HepG2 (cell line): Measurements from ENCODE around the gene GPRC5D. TPM values are rescaled to one million over a fixed set of nuclear protein-coding genes. Genes with fewer than 3 reads are reported as not detected.

ENCODE experiments used
- ATAC-seq: fragments of 200-7000 bp; cut with Tn5 transposase; 3 replicates; pipeline ENCODE4 v1.9.1; 2020; ENCODE audit warnings: mild to moderate bottlenecking, moderate library complexity
- BruUV-seq: library from RNA; stranded (reverse); fragments of 400-500 nt; replicated peaks from 2 replicates; lab custom pipeline; 2021; lab: Mats Ljungman, UMichigan
- CTCF ChIA-PET: fragments of 300-600 bp; formaldehyde crosslinking; extraction: SDS; loops from one replicate; lab custom pipeline; 2021; ENCODE audit warnings: low total read pairs, inconsistent platforms, low intra/inter-chr PET ratio; lab: Yijun Ruan, JAX
- POLR2A ChIA-PET: fragments of 350-600 bp; sonication (Branson Sonifier 250); formaldehyde crosslinking; loops from one replicate; lab custom pipeline; 2020; ENCODE audit warnings: antibody characterized with exemption, inconsistent platforms; lab: Yijun Ruan, JAX
- DNase-seq: peaks from one replicate; pipeline ENCODE4 v3.0.0-alpha.2; 2015; ENCODE audit warnings: low spot score
- FAIRE-seq: peaks from 3 replicates; lab custom pipeline; 2011; peaks lifted over from hg19 to GRCh38; lab: Jason Lieb, UNC
- H2AFZ ChIP-seq: one replicate; pipeline ENCODE4 v1.6.1; 2011; ENCODE audit warnings: low read length, inconsistent platforms
- H3K27ac ChIP-seq: fragments of 300-600 bp; 3 replicates; pipeline ENCODE4 v1.8.0; 2011; ENCODE audit warnings: mixed run types, mild to moderate bottlenecking, mixed read lengths, low read length, inconsistent platforms; ENCODE audit not compliant: insufficient read depth; ENCODE audit errors: extremely low read length
- H3K27me3 ChIP-seq, 2 experiments: fragments of 200-600 bp in 1 of 2; 2 replicates in 1 of 2; 3 replicates in 1 of 2; pipeline versions ENCODE4 v1.6.0 to v1.8.0; 2011; ENCODE audit warnings: low read length in 2 of 2, mild to moderate bottlenecking in 2 of 2, moderate library complexity in 2 of 2, inconsistent platforms in 1 of 2; ENCODE audit not compliant: insufficient read depth in 2 of 2, control insufficient read depth in 1 of 2
- H3K36me3 ChIP-seq, 2 experiments: fragments of 200-600 bp in 1 of 2; replicated peaks in 1 of 2; 2 replicates in 1 of 2; 3 replicates in 1 of 2; pipeline versions ENCODE4 v1.5.1 to v1.8.0; 2011; ENCODE audit warnings: low read length in 2 of 2, inconsistent platforms in 1 of 2; ENCODE audit not compliant: insufficient read depth in 2 of 2, control insufficient read depth in 1 of 2
- H3K4me1 ChIP-seq: 2 replicates; pipeline ENCODE4 v1.5.1; 2012; ENCODE audit warnings: low read length, inconsistent platforms; ENCODE audit not compliant: insufficient read depth
- H3K4me2 ChIP-seq: 2 replicates; pipeline ENCODE4 v1.6.0; 2011; ENCODE audit warnings: low read depth, low read length, inconsistent platforms
- H3K4me3 ChIP-seq, 3 experiments: fragments of 200-600 bp in 1 of 3; sonication (generic), shearing (Covaris generic) in 1 of 3; replicated peaks in 1 of 3; 2 replicates each; pipeline ENCODE4 v1.5.1; 2011 to 2016; ENCODE audit warnings: low read length in 3 of 3, inconsistent platforms in 2 of 3, low read depth in 2 of 3, mild to moderate bottlenecking in 2 of 3, control low read depth in 1 of 3, mixed read lengths in 1 of 3; ENCODE audit not compliant: insufficient read depth in 1 of 3
- H3K79me2 ChIP-seq: one replicate; pipeline ENCODE4 v1.6.1; 2011; ENCODE audit warnings: low read length, inconsistent platforms; ENCODE audit not compliant: insufficient read depth
- H3K9ac ChIP-seq: 2 replicates; pipeline ENCODE4 v1.6.0; 2011; ENCODE audit warnings: mild to moderate bottlenecking, low read depth, low read length, inconsistent platforms; ENCODE audit not compliant: insufficient read depth
- H3K9me3 ChIP-seq: 2 replicates; pipeline ENCODE4 v1.5.1; 2012; ENCODE audit warnings: mild to moderate bottlenecking, low read length
- H4K20me1 ChIP-seq: 2 replicates; pipeline ENCODE4 v1.6.0; 2011; ENCODE audit warnings: inconsistent platforms, mild to moderate bottlenecking, low read length, moderate library complexity; ENCODE audit not compliant: insufficient read depth
- CBX5 ChIP-seq: sonication (generic); formaldehyde crosslinking; IDR thresholded peaks from 2 replicates; pipeline ENCODE4 v1.4.0; 2020; ENCODE audit warnings: missing genetic modification reagents, borderline replicate concordance
- HOXA3 ChIP-seq: sonication (generic); formaldehyde crosslinking; IDR thresholded peaks from 2 replicates; pipeline ENCODE4 v1.5.0; 2020; ENCODE audit warnings: missing genetic modification reagents
- MIER3 ChIP-seq: IDR thresholded peaks from 2 replicates; pipeline ENCODE4 v1.6.1; 2016; ENCODE audit warnings: missing compliant biosample characterization, borderline replicate concordance
- MXD4 ChIP-seq: IDR thresholded peaks from 2 replicates; pipeline ENCODE4 v1.6.1; 2016; ENCODE audit warnings: mild to moderate bottlenecking, missing biosample characterization, missing genetic modification reagents
- POLR2A ChIP-seq, 2 experiments: IDR thresholded peaks; 2 replicates each; pipeline ENCODE4 v1.6.1; 2011; ENCODE audit warnings: low read depth in 2 of 2, low read length in 2 of 2, mild to moderate bottlenecking in 1 of 2, moderate library complexity in 1 of 2; ENCODE audit not compliant: insufficient read depth in 1 of 2
- ZFP41 ChIP-seq: sonication (generic); formaldehyde crosslinking; IDR thresholded peaks from 2 replicates; pipeline ENCODE4 v1.4.0; 2020; ENCODE audit warnings: mild to moderate bottlenecking, missing genetic modification reagents, borderline replicate concordance
- ZNF180 ChIP-seq: sonication (generic); formaldehyde crosslinking; IDR thresholded peaks from 2 replicates; pipeline ENCODE4 v1.4.0; 2020; ENCODE audit warnings: low read depth, missing genetic modification reagents, borderline replicate concordance
- ZNF326 ChIP-seq: sonication (generic); formaldehyde crosslinking; IDR thresholded peaks from 2 replicates; pipeline ENCODE4 v1.4.0; 2020; ENCODE audit warnings: missing genetic modification reagents, borderline replicate concordance
- WGBS: methylation state at CpG from one replicate; pipeline ENCODE4 v1.1.6; 2017; ENCODE audit warnings: low lambda C conversion rate; 5-methylcytosine and 5-hydroxymethylcytosine counted together
- in situ Hi-C: cut with HindIII; loops from 2 replicates; pipeline ENCODE4 v1.10.0; 2017; ENCODE audit warnings: low pct_unique_long_range_greater_than_20kb; ENCODE audit not compliant: extremely low pct_ligation_motif_present
- intact Hi-C: fragments of 100-400 bp; cut with micrococcal nuclease; formaldehyde crosslinking; loops from one replicate; pipeline ENCODE4 v1.10.0; 2022; ENCODE audit not compliant: unreplicated experiment
- polyA plus RNA-seq, 8 experiments: library from polyadenylated mRNA; depleted of rRNA in 3 of 8; stranded (reverse) in 7 of 8; unstranded in 1 of 8; fragments of >200 nt; fragmentation: Illumina TruSeq in 4 of 8; extraction: Trizol in 4 of 8; gene quantifications; 2 replicates each; pipeline versions ENCODE4 v1.2.1 to v1.2.3, GENCODE V29; 2011 to 2016; ENCODE audit warnings: low read depth in 4 of 8, missing spikeins in 1 of 8, mixed read lengths in 1 of 8; ENCODE audit not compliant: insufficient read depth in 1 of 8
- total RNA-seq, 5 experiments: library from RNA; depleted of rRNA; stranded (reverse); fragments of >200 nt; fragmentation: Illumina TruSeq; extraction: Trizol; gene quantifications; 2 replicates each; pipeline ENCODE4 v1.2.3, GENCODE V29; 2016; ENCODE audit warnings: low read depth in 1 of 5
- TF ChIP-seq, protein P1 (sequence below), 2 experiments: IDR thresholded peaks; 2 replicates each; pipeline ENCODE4 v1.6.1; 2011 to 2012; ENCODE audit warnings: low read length in 2 of 2, borderline replicate concordance in 1 of 2, low read depth in 1 of 2, mild to moderate bottlenecking in 1 of 2, moderate library complexity in 1 of 2
- TF ChIP-seq, protein P2 (sequence below): sonication (generic); formaldehyde crosslinking; IDR thresholded peaks from 2 replicates; pipeline ENCODE4 v1.4.0; 2020; ENCODE audit warnings: missing genetic modification reagents
- TF ChIP-seq, protein P3 (sequence below): sonication (generic); formaldehyde crosslinking; IDR thresholded peaks from 2 replicates; pipeline ENCODE4 v1.4.0; 2020; ENCODE audit warnings: mild to moderate bottlenecking, missing genetic modification reagents

The GPRC5D gene
- total and polyA plus RNA-seq, 2 of the 13 experiments (the other 11 are each of a cell fraction or from before 2014, with no cell fraction given) = not detected

DNA sequence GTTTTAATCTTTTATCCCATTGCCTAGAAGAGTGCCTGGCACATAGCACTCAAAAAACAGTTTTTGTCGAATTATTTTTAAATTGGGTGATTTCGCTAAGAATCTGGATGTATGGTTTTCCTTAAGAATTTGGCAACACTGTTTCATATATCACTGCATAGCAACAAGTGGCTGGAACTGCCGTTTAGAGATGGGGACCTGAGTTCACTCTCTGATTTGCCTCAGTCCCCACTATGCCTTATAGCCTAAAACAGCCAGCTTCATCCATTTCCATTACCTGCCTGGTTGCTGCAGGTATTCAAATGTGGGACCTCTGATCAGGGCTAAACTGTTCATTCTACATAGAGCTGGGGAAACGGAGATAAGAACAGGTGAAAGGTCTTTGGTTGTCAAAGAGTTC is 46.3 kb upstream of the GPRC5D start:
- TF ChIP-seq MXD4 (no peak), ZNF180 (CRISPR knock-in tag) (peak; percentile 77; the same call in 1 of the 2 replicates)
- Histone ChIP-seq H2AFZ (no peak overlapping the region), H4K20me1 (peaks cover 4% of the 10 kb centered on the region; the same call in 1 of the 2 replicates), H3K9me3 (no peaks in the 10 kb centered on the region), H3K4me1 (peaks cover 27% of the 10 kb centered on the region), H3K27ac (no peak overlapping the region), H3K4me2 (peak overlapping the region; percentile 82), H3K9ac (no peak overlapping the region), H3K79me2 (peaks cover 6% of the 10 kb centered on the region), H3K4me3 (no peak overlapping the region), H3K27me3 (no peaks in the 10 kb centered on the region; a peak in 1 of 5 replicates), H3K36me3 (peaks cover 0 to 5% of the 10 kb centered on the region in 2 experiments; a peak in 1 of 5 replicates)
- no peak for FAIRE-seq
- no peak for DNase-seq
- intact Hi-C loops = no loop called here
- in situ Hi-C loops = no loop called here
- 94% methylated on average over 4 of the region's 4 CpGs for WGBS
- ChIA-PET CTCF (no interaction called here), POLR2A (no interaction called here)
- BruUV-seq = no TSS peak
- ATAC-seq = no peak

DNA sequence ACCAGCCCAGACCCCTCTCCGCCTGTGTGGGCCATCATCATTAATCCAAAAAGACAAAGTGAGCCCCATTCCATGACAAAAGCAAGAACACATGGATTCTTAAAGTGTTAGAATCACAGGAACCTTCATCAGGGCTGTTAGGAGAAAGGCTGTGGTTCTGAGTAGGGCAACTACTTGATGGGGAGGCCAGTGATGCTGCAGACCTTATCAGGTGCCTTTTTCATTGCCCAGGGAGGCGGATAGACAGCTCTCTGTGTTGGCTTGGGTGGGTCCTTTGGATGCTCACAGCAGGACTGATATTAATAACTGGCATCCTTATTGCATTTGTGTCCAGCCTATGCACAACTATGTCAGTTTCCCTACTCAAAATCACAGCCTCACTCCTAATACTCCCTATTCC is 45.8 kb upstream of the GPRC5D start:
- intact Hi-C loops (no loop called here), in situ Hi-C loops (no loop called here)
- no peak overlapping the region for H2AFZ ChIP-seq
- POLR2A ChIA-PET = no interaction called here
- CTCF ChIA-PET = no interaction called here
- BruUV-seq = no TSS peak
- H3K79me2 ChIP-seq = peaks cover 6% of the 10 kb centered on the region
- no peak overlapping the region for H3K27ac ChIP-seq
- ATAC-seq = no peak
- H3K36me3 ChIP-seq = peaks cover 0 to 5% of the 10 kb centered on the region in 2 experiments; a peak in 1 of 5 replicates
- DNase-seq = no peak
- no peaks in the 10 kb centered on the region; a peak in 1 of 5 replicates for H3K27me3 ChIP-seq
- no peak for FAIRE-seq
- H4K20me1 ChIP-seq = peaks cover 4% of the 10 kb centered on the region; the same call in 1 of the 2 replicates
- H3K4me1 ChIP-seq = peaks cover 28% of the 10 kb centered on the region
- no peak overlapping the region for H3K4me3 ChIP-seq
- 0 out of 2 replicates have a peak overlapping the region, but pooled peaks have one; percentile 15 for H3K4me2 ChIP-seq
- H3K9me3 ChIP-seq = no peaks in the 10 kb centered on the region
- WGBS = 60% methylated on average over 2 of the region's 2 CpGs
- H3K9ac ChIP-seq = no peak overlapping the region
- no peak for TF ChIP-seq MIER3
- TF ChIP-seq, protein P1, sequence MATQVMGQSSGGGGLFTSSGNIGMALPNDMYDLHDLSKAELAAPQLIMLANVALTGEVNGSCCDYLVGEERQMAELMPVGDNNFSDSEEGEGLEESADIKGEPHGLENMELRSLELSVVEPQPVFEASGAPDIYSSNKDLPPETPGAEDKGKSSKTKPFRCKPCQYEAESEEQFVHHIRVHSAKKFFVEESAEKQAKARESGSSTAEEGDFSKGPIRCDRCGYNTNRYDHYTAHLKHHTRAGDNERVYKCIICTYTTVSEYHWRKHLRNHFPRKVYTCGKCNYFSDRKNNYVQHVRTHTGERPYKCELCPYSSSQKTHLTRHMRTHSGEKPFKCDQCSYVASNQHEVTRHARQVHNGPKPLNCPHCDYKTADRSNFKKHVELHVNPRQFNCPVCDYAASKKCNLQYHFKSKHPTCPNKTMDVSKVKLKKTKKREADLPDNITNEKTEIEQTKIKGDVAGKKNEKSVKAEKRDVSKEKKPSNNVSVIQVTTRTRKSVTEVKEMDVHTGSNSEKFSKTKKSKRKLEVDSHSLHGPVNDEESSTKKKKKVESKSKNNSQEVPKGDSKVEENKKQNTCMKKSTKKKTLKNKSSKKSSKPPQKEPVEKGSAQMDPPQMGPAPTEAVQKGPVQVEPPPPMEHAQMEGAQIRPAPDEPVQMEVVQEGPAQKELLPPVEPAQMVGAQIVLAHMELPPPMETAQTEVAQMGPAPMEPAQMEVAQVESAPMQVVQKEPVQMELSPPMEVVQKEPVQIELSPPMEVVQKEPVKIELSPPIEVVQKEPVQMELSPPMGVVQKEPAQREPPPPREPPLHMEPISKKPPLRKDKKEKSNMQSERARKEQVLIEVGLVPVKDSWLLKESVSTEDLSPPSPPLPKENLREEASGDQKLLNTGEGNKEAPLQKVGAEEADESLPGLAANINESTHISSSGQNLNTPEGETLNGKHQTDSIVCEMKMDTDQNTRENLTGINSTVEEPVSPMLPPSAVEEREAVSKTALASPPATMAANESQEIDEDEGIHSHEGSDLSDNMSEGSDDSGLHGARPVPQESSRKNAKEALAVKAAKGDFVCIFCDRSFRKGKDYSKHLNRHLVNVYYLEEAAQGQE (IDR thresholded peaks at IDR 0.05; ENCODE audit: borderline replicate concordance in 1 of 2, low read depth in 1 of 2, low read length in 2 of 2) = no peak
- TF ChIP-seq, protein P2, sequence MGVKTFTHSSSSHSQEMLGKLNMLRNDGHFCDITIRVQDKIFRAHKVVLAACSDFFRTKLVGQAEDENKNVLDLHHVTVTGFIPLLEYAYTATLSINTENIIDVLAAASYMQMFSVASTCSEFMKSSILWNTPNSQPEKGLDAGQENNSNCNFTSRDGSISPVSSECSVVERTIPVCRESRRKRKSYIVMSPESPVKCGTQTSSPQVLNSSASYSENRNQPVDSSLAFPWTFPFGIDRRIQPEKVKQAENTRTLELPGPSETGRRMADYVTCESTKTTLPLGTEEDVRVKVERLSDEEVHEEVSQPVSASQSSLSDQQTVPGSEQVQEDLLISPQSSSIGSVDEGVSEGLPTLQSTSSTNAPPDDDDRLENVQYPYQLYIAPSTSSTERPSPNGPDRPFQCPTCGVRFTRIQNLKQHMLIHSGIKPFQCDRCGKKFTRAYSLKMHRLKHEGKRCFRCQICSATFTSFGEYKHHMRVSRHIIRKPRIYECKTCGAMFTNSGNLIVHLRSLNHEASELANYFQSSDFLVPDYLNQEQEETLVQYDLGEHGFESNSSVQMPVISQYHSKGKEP = no peak
- no peak for TF ChIP-seq HOXA3
- TF ChIP-seq POLR2A (IDR thresholded peaks at IDR 0.05; ENCODE audit: insufficient read depth in 1 of 2, low read depth in 2 of 2, low read length in 2 of 2) = no peak
- TF ChIP-seq ZFP41 (CRISPR knock-in tag) = no peak
- TF ChIP-seq CBX5 (CRISPR knock-in tag) = no peak
- no peak for TF ChIP-seq ZNF326 (CRISPR knock-in tag)
- TF ChIP-seq, protein P3, sequence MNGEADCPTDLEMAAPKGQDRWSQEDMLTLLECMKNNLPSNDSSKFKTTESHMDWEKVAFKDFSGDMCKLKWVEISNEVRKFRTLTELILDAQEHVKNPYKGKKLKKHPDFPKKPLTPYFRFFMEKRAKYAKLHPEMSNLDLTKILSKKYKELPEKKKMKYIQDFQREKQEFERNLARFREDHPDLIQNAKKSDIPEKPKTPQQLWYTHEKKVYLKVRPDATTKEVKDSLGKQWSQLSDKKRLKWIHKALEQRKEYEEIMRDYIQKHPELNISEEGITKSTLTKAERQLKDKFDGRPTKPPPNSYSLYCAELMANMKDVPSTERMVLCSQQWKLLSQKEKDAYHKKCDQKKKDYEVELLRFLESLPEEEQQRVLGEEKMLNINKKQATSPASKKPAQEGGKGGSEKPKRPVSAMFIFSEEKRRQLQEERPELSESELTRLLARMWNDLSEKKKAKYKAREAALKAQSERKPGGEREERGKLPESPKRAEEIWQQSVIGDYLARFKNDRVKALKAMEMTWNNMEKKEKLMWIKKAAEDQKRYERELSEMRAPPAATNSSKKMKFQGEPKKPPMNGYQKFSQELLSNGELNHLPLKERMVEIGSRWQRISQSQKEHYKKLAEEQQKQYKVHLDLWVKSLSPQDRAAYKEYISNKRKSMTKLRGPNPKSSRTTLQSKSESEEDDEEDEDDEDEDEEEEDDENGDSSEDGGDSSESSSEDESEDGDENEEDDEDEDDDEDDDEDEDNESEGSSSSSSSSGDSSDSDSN (CRISPR knock-in tag) = no peak
